Measurements from ENCODE around the gene S100A14.

The S100A14 gene

DNA sequence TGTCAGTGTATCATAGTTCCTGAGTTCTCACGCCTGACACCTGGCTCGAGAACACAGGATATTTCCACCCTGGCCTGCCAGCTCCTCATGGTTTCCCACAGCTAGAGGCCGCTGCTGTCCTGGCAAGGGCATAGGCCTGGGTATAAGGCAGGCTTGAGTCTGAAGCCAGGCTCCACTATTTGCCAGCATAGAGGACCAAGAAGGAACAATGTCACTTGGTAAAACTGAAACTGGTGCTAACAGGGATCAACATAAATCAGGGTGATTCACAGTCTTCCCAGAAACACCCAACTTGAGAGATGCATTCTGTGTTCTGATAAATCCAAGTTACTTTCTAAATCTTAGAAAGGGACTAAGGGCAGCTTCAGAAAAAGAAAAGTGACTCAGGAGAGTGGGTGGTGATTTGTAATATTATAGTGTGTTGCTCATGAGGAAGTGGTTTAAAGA is 43.5 kb downstream of the S100A14 start:
- H3K4me1 Mint-ChIP-seq = peaks cover 29% of the 10 kb centered on the region
- TF ChIP-seq, protein P1, sequence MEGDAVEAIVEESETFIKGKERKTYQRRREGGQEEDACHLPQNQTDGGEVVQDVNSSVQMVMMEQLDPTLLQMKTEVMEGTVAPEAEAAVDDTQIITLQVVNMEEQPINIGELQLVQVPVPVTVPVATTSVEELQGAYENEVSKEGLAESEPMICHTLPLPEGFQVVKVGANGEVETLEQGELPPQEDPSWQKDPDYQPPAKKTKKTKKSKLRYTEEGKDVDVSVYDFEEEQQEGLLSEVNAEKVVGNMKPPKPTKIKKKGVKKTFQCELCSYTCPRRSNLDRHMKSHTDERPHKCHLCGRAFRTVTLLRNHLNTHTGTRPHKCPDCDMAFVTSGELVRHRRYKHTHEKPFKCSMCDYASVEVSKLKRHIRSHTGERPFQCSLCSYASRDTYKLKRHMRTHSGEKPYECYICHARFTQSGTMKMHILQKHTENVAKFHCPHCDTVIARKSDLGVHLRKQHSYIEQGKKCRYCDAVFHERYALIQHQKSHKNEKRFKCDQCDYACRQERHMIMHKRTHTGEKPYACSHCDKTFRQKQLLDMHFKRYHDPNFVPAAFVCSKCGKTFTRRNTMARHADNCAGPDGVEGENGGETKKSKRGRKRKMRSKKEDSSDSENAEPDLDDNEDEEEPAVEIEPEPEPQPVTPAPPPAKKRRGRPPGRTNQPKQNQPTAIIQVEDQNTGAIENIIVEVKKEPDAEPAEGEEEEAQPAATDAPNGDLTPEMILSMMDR (IDR thresholded peaks at IDR 0.05; ENCODE audit: unreplicated experiment in 3 of 3) = peak; percentile 66 to 75 (median 67)
- peaks cover 3% of the 10 kb centered on the region for H3K27me3 Mint-ChIP-seq (ENCODE audit: low read depth)
- H3K27ac Mint-ChIP-seq = peak overlapping the region in 2 of 3 experiments; percentile 22 to 58
- H3K9me3 Mint-ChIP-seq = no peaks in the 10 kb centered on the region
- H3K36me3 Mint-ChIP-seq (ENCODE audit: low read depth) = no peaks in the 10 kb centered on the region
- H3K4me3 Mint-ChIP-seq = no peak overlapping the region

DNA sequence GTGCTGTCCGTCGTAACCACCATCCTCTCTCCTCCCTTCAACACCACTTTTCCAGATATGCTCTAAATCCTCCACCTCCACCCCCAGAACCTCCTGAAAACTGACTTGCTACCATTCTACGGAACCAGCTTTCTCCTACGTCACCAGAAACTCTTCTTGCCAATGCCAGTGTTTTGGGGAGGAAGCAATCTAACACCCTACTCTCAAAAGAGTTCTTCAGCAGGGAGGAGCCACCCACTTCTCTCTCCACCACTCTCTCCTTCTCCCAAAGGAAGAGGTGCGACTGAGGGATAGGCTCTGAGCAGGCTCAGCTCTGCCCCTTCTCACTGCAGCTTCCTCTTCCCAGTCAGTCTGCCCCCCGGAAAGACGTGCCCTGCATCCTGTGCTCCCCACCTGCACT is 44.4 kb downstream of the S100A14 start:
- Mint-ChIP-seq H3K27ac (no peak overlapping the region), H3K27me3 (ENCODE audit: low read depth) (peaks cover 3% of the 10 kb centered on the region), H3K4me3 (no peak overlapping the region), H3K36me3 (ENCODE audit: low read depth) (no peaks in the 10 kb centered on the region), H3K9me3 (no peaks in the 10 kb centered on the region), H3K4me1 (peaks cover 37% of the 10 kb centered on the region)
- TF ChIP-seq, protein P1 (IDR thresholded peaks at IDR 0.05; ENCODE audit: unreplicated experiment in 3 of 3) = no peak

DNA sequence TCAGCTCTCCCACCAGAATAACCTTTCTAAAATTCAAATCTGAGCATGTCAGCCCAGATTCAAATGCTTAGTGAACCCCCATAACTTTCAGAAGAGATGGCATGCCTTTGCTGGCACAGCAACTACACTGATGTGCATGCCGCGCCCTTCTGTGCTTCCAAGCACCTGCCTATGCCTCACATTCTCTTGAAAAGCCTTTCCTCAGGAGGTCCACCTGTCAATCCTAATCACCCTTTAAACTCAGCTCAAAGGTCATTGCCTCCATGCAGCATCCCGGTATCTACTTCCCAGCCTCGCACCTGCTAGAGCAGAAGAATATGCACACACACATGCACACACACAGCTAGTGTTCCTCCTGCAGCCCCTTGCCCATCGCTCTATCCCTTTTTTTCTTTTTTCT is 45.3 kb downstream of the S100A14 start:
- H3K9me3 Mint-ChIP-seq = no peaks in the 10 kb centered on the region
- H3K4me1 Mint-ChIP-seq = peaks cover 45% of the 10 kb centered on the region
- TF ChIP-seq, protein P1 (IDR thresholded peaks at IDR 0.05; ENCODE audit: unreplicated experiment in 3 of 3) = no peak
- H3K27ac Mint-ChIP-seq = peak overlapping the region in 1 of 3 experiments; percentile 6
- H3K4me3 Mint-ChIP-seq = no peak overlapping the region
- H3K36me3 Mint-ChIP-seq (ENCODE audit: low read depth) = no peaks in the 10 kb centered on the region
- peaks cover 3% of the 10 kb centered on the region for H3K27me3 Mint-ChIP-seq (ENCODE audit: low read depth)

DNA sequence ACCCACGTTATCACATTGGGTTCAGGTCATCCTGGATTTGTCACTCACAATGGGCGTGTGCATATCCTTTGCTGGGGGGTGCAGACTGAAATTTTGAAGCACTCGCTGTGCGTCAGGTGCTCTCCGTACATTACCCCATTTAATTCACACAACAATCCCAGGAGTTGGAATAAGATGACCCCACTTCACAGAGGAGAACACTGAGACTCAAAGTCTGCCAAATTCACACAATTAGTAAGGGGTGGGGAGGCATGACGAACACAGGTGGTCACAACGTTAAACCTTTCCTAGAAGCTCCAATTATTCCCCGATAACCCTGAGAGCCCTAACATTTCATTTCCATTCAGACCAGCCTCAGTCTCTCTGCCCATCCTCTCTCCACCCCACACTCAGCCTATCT is 46.7 kb downstream of the S100A14 start:
- Mint-ChIP-seq H3K27me3 (ENCODE audit: low read depth) (peaks cover 3% of the 10 kb centered on the region), H3K4me1 (peaks cover 53% of the 10 kb centered on the region), H3K36me3 (ENCODE audit: low read depth) (no peaks in the 10 kb centered on the region), H3K4me3 (peak overlapping the region; percentile 3 to 48 (median 35)), H3K9me3 (no peaks in the 10 kb centered on the region), H3K27ac (peak overlapping the region; percentile 19 to 97 (median 86))
- TF ChIP-seq, protein P1 (IDR thresholded peaks at IDR 0.05; ENCODE audit: unreplicated experiment in 3 of 3) = no peak

DNA sequence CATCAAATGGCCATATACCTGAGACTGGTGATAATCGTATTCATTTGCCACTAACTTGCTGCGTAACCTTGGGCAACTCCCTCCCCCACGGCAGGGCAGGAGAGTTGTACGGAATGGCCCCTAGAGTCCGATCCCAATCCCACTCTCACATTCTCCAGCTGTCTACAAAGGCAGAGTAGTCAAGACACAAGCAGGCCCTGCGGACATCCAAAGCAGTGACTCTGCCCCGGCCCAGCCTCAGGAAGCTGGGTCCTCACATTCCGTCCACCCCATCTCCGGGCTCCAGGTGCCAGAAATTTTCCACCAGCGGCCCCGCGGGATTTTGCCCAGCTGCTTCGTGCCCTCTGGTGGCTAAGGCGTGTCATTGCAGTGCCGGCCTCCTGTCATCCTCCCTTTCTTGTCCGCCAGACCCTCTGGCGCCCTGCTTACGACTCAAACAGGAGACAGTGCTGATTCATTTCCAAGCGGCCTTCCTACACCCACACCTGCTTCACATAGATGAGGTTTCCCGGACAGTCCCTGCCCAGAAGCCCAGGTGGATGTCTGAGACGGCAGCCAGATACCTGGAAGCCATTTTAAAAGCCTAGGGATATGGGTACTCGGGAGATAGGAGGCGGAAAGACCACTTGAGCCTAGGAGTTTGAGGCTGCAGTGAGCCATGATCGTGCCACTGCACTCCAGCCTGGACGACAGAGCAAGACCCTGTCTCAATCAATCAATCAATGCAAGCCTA is 47.6 kb downstream of the S100A14 start:
- peak overlapping the region; percentile 94 to 99 (median 97) for H3K27ac Mint-ChIP-seq
- H3K36me3 Mint-ChIP-seq (ENCODE audit: low read depth) = no peaks in the 10 kb centered on the region
- peaks cover 57% of the 10 kb centered on the region for H3K4me1 Mint-ChIP-seq
- TF ChIP-seq, protein P1 (IDR thresholded peaks at IDR 0.05; ENCODE audit: unreplicated experiment in 3 of 3) = peak; percentile 98 to 99 (median 98)
- peak overlapping the region; percentile 33 to 67 (median 46) for H3K4me3 Mint-ChIP-seq
- peaks cover 3% of the 10 kb centered on the region for H3K27me3 Mint-ChIP-seq (ENCODE audit: low read depth)
- no peaks in the 10 kb centered on the region for H3K9me3 Mint-ChIP-seq
